ENCODE data around the gene CAMK2N1.

Gene CAMK2N1

GRCh38 chr1:20492751-20493150, 6.7 kb upstream of the CAMK2N1 start:
- H3K36me3 ChIP-seq (ENCODE audit: low read length): no peaks in the 10 kb centered on the region
- no peaks in the 10 kb centered on the region for H4K20me1 ChIP-seq (ENCODE audit: low read depth, low read length)
- H3K27ac ChIP-seq (ENCODE audit: low read depth, low read length): no peak overlapping the region
- H3K9me2 ChIP-seq (replicated peaks; ENCODE audit: insufficient read depth, low read length): no peaks in the 10 kb centered on the region
- H3K4me2 ChIP-seq (ENCODE audit: low read depth, low read length, poor library complexity, severe bottlenecking): no peak overlapping the region
- no peaks in the 10 kb centered on the region for H3K79me2 ChIP-seq (ENCODE audit: insufficient read depth, low read length)
- H3K9me3 ChIP-seq (ENCODE audit: insufficient read depth, low read length): no peaks in the 10 kb centered on the region
- no peak overlapping the region for H3K9ac ChIP-seq (ENCODE audit: low read length)
- H3K27me3 ChIP-seq (ENCODE audit: low read length): no peaks in the 10 kb centered on the region
- H3F3A ChIP-seq (ENCODE audit: insufficient read depth): no peaks in the 10 kb centered on the region
- no peak for TF ChIP-seq EZH2phosphoT487 (conservative IDR thresholded peaks at IDR 0.05; ENCODE audit: low read length)
- TF ChIP-seq CTCF (IDR thresholded peaks at IDR 0.05; ENCODE audit: insufficient read depth, low read length, poor library complexity, severe bottlenecking): no peak
- H3K4me3 ChIP-seq (ENCODE audit: insufficient read depth, low read length, poor library complexity, severe bottlenecking): no peak overlapping the region
- H2AFZ ChIP-seq (ENCODE audit: low read depth, low read length, severe bottlenecking): no peak overlapping the region

GRCh38 chr1:20491866-20492265, 5.9 kb upstream of the CAMK2N1 start:
- H3K4me2 ChIP-seq (ENCODE audit: low read depth, low read length, poor library complexity, severe bottlenecking): no peak overlapping the region
- TF ChIP-seq CTCF (IDR thresholded peaks at IDR 0.05; ENCODE audit: insufficient read depth, low read length, poor library complexity, severe bottlenecking): no peak
- TF ChIP-seq EZH2phosphoT487 (conservative IDR thresholded peaks at IDR 0.05; ENCODE audit: low read length): no peak
- no peaks in the 10 kb centered on the region for H3K9me3 ChIP-seq (ENCODE audit: insufficient read depth, low read length)
- H3K9ac ChIP-seq (ENCODE audit: low read length): no peak overlapping the region
- H2AFZ ChIP-seq (ENCODE audit: low read depth, low read length, severe bottlenecking): no peak overlapping the region
- H4K20me1 ChIP-seq (ENCODE audit: low read depth, low read length): no peaks in the 10 kb centered on the region
- H3K9me2 ChIP-seq (replicated peaks; ENCODE audit: insufficient read depth, low read length): no peaks in the 10 kb centered on the region
- no peaks in the 10 kb centered on the region for H3F3A ChIP-seq (ENCODE audit: insufficient read depth)
- no peaks in the 10 kb centered on the region for H3K79me2 ChIP-seq (ENCODE audit: insufficient read depth, low read length)
- H3K27ac ChIP-seq (ENCODE audit: low read depth, low read length): no peak overlapping the region
- H3K4me3 ChIP-seq (ENCODE audit: insufficient read depth, low read length, poor library complexity, severe bottlenecking): no peak overlapping the region
- H3K27me3 ChIP-seq (ENCODE audit: low read length): no peaks in the 10 kb centered on the region
- no peaks in the 10 kb centered on the region for H3K36me3 ChIP-seq (ENCODE audit: low read length)

- TF ChIP-seq EZH2phosphoT487 (conservative IDR thresholded peaks at IDR 0.05; ENCODE audit: low read length) (no peak), CTCF (IDR thresholded peaks at IDR 0.05; ENCODE audit: insufficient read depth, low read length, poor library complexity, severe bottlenecking) (no peak)
- H3K27ac ChIP-seq (ENCODE audit: low read depth, low read length): no peak overlapping the region
- no peak overlapping the region for H3K4me2 ChIP-seq (ENCODE audit: low read depth, low read length, poor library complexity, severe bottlenecking)
- H4K20me1 ChIP-seq (ENCODE audit: low read depth, low read length): no peaks in the 10 kb centered on the region
- no peaks in the 10 kb centered on the region for H3K9me3 ChIP-seq (ENCODE audit: insufficient read depth, low read length)
- no peaks in the 10 kb centered on the region for H3K36me3 ChIP-seq (ENCODE audit: low read length)
- no peak overlapping the region for H3K4me3 ChIP-seq (ENCODE audit: insufficient read depth, low read length, poor library complexity, severe bottlenecking)
- no peaks in the 10 kb centered on the region for H3F3A ChIP-seq (ENCODE audit: insufficient read depth)
- H3K27me3 ChIP-seq (ENCODE audit: low read length): no peaks in the 10 kb centered on the region
- H3K79me2 ChIP-seq (ENCODE audit: insufficient read depth, low read length): no peaks in the 10 kb centered on the region
- H3K9me2 ChIP-seq (replicated peaks; ENCODE audit: insufficient read depth, low read length): no peaks in the 10 kb centered on the region
- H2AFZ ChIP-seq (ENCODE audit: low read depth, low read length, severe bottlenecking): no peak overlapping the region
- H3K9ac ChIP-seq (ENCODE audit: low read length): no peak overlapping the region
These were observed 5.2 kb upstream of the CAMK2N1 start for GRCh38 chr1:20491178-20491577.

- TF ChIP-seq EZH2phosphoT487 (conservative IDR thresholded peaks at IDR 0.05; ENCODE audit: low read length): no peak
- TF ChIP-seq CTCF (IDR thresholded peaks at IDR 0.05; ENCODE audit: insufficient read depth, low read length, poor library complexity, severe bottlenecking): no peak
- H3K4me2 ChIP-seq (ENCODE audit: low read depth, low read length, poor library complexity, severe bottlenecking): no peak overlapping the region
- no peaks in the 10 kb centered on the region for H3F3A ChIP-seq (ENCODE audit: insufficient read depth)
- H3K27me3 ChIP-seq (ENCODE audit: low read length): no peaks in the 10 kb centered on the region; the same call in 1 of the 2 replicates
- no peaks in the 10 kb centered on the region for H4K20me1 ChIP-seq (ENCODE audit: low read depth, low read length)
- no peak overlapping the region for H3K27ac ChIP-seq (ENCODE audit: low read depth, low read length)
- H3K9me3 ChIP-seq (ENCODE audit: insufficient read depth, low read length): no peaks in the 10 kb centered on the region
- H3K36me3 ChIP-seq (ENCODE audit: low read length): no peaks in the 10 kb centered on the region
- no peak overlapping the region for H3K4me3 ChIP-seq (ENCODE audit: insufficient read depth, low read length, poor library complexity, severe bottlenecking)
- no peaks in the 10 kb centered on the region for H3K9me2 ChIP-seq (replicated peaks; ENCODE audit: insufficient read depth, low read length)
- no peaks in the 10 kb centered on the region for H3K79me2 ChIP-seq (ENCODE audit: insufficient read depth, low read length)
- no peak overlapping the region for H2AFZ ChIP-seq (ENCODE audit: low read depth, low read length, severe bottlenecking)
- no peak overlapping the region for H3K9ac ChIP-seq (ENCODE audit: low read length)
These were observed 1.2 kb upstream of the CAMK2N1 start for GRCh38 chr1:20487236-20487590.

Data from SU-DHL-6 (cell line).